HepG2 (cell line): Measurements from ENCODE around the gene LIN28A. TPM values are rescaled to one million over a fixed set of nuclear protein-coding genes. Genes with fewer than 3 reads are reported as not detected.

ENCODE experiments used
- ATAC-seq: fragments of 200-7000 bp; cut with Tn5 transposase; 3 replicates; pipeline ENCODE4 v1.9.1; 2020; ENCODE audit warnings: mild to moderate bottlenecking, moderate library complexity
- BruUV-seq: library from RNA; stranded (reverse); fragments of 400-500 nt; replicated peaks from 2 replicates; lab custom pipeline; 2021; lab: Mats Ljungman, UMichigan
- CTCF ChIA-PET: fragments of 300-600 bp; formaldehyde crosslinking; extraction: SDS; loops from one replicate; lab custom pipeline; 2021; ENCODE audit warnings: low total read pairs, inconsistent platforms, low intra/inter-chr PET ratio; lab: Yijun Ruan, JAX
- POLR2A ChIA-PET: fragments of 350-600 bp; sonication (Branson Sonifier 250); formaldehyde crosslinking; loops from one replicate; lab custom pipeline; 2020; ENCODE audit warnings: antibody characterized with exemption, inconsistent platforms; lab: Yijun Ruan, JAX
- DNase-seq: peaks from one replicate; pipeline ENCODE4 v3.0.0-alpha.2; 2015; ENCODE audit warnings: low spot score
- FAIRE-seq: peaks from 3 replicates; lab custom pipeline; 2011; peaks lifted over from hg19 to GRCh38; lab: Jason Lieb, UNC
- H2AFZ ChIP-seq: one replicate; pipeline ENCODE4 v1.6.1; 2011; ENCODE audit warnings: low read length, inconsistent platforms
- H3K27ac ChIP-seq: fragments of 300-600 bp; 3 replicates; pipeline ENCODE4 v1.8.0; 2011; ENCODE audit warnings: mixed run types, mild to moderate bottlenecking, mixed read lengths, low read length, inconsistent platforms; ENCODE audit not compliant: insufficient read depth; ENCODE audit errors: extremely low read length
- H3K27me3 ChIP-seq, 2 experiments: fragments of 200-600 bp in 1 of 2; 2 replicates in 1 of 2; 3 replicates in 1 of 2; pipeline versions ENCODE4 v1.6.0 to v1.8.0; 2011; ENCODE audit warnings: low read length in 2 of 2, mild to moderate bottlenecking in 2 of 2, moderate library complexity in 2 of 2, inconsistent platforms in 1 of 2; ENCODE audit not compliant: insufficient read depth in 2 of 2, control insufficient read depth in 1 of 2
- H3K36me3 ChIP-seq, 2 experiments: fragments of 200-600 bp in 1 of 2; replicated peaks in 1 of 2; 2 replicates in 1 of 2; 3 replicates in 1 of 2; pipeline versions ENCODE4 v1.5.1 to v1.8.0; 2011; ENCODE audit warnings: low read length in 2 of 2, inconsistent platforms in 1 of 2; ENCODE audit not compliant: insufficient read depth in 2 of 2, control insufficient read depth in 1 of 2
- H3K4me1 ChIP-seq: 2 replicates; pipeline ENCODE4 v1.5.1; 2012; ENCODE audit warnings: low read length, inconsistent platforms; ENCODE audit not compliant: insufficient read depth
- H3K4me2 ChIP-seq: 2 replicates; pipeline ENCODE4 v1.6.0; 2011; ENCODE audit warnings: low read depth, low read length, inconsistent platforms
- H3K4me3 ChIP-seq, 3 experiments: fragments of 200-600 bp in 1 of 3; sonication (generic), shearing (Covaris generic) in 1 of 3; replicated peaks in 1 of 3; 2 replicates each; pipeline ENCODE4 v1.5.1; 2011 to 2016; ENCODE audit warnings: low read length in 3 of 3, inconsistent platforms in 2 of 3, low read depth in 2 of 3, mild to moderate bottlenecking in 2 of 3, control low read depth in 1 of 3, mixed read lengths in 1 of 3; ENCODE audit not compliant: insufficient read depth in 1 of 3
- H3K79me2 ChIP-seq: one replicate; pipeline ENCODE4 v1.6.1; 2011; ENCODE audit warnings: low read length, inconsistent platforms; ENCODE audit not compliant: insufficient read depth
- H3K9ac ChIP-seq: 2 replicates; pipeline ENCODE4 v1.6.0; 2011; ENCODE audit warnings: mild to moderate bottlenecking, low read depth, low read length, inconsistent platforms; ENCODE audit not compliant: insufficient read depth
- H3K9me3 ChIP-seq: 2 replicates; pipeline ENCODE4 v1.5.1; 2012; ENCODE audit warnings: mild to moderate bottlenecking, low read length
- H4K20me1 ChIP-seq: 2 replicates; pipeline ENCODE4 v1.6.0; 2011; ENCODE audit warnings: inconsistent platforms, mild to moderate bottlenecking, low read length, moderate library complexity; ENCODE audit not compliant: insufficient read depth
- DBP ChIP-seq: sonication (generic); formaldehyde crosslinking; IDR thresholded peaks from 2 replicates; pipeline ENCODE4 v1.4.0; 2020; ENCODE audit warnings: missing genetic modification reagents; ENCODE audit errors: not compliant biosample characterization
- GABPB1 ChIP-seq: IDR thresholded peaks from 2 replicates; pipeline ENCODE4 v1.6.1; 2016; ENCODE audit warnings: mild to moderate bottlenecking, missing genetic modification reagents, moderate library complexity, missing compliant biosample characterization
- HNRNPLL ChIP-seq: fragments of 200-400 bp; formaldehyde crosslinking; IDR thresholded peaks from 2 replicates; pipeline ENCODE4 v1.6.1; 2017; ENCODE audit warnings: mild to moderate bottlenecking, low read depth, low read length; ENCODE audit not compliant: poor library complexity, severe bottlenecking
- KMT2A ChIP-seq: sonication (generic); formaldehyde crosslinking; IDR thresholded peaks from 2 replicates; pipeline ENCODE4 v1.4.0; 2020; ENCODE audit warnings: missing genetic modification reagents
- MLX ChIP-seq: IDR thresholded peaks from 2 replicates; pipeline ENCODE4 v1.6.1; 2016
- PHF21A ChIP-seq: sonication (generic); formaldehyde crosslinking; IDR thresholded peaks from 2 replicates; pipeline ENCODE4 v1.5.0; 2020; ENCODE audit warnings: mild to moderate bottlenecking, missing genetic modification reagents
- PRDM15 ChIP-seq: sonication (generic); formaldehyde crosslinking; IDR thresholded peaks from 2 replicates; pipeline ENCODE4 v1.4.0; 2020; ENCODE audit warnings: missing genetic modification reagents
- SIN3A ChIP-seq: IDR thresholded peaks from 2 replicates; pipeline ENCODE4 v1.6.1; 2011; ENCODE audit warnings: low read depth, mild to moderate bottlenecking, control low read depth, low read length, borderline replicate concordance
- ZBTB20 ChIP-seq: sonication (generic); formaldehyde crosslinking; IDR thresholded peaks from 2 replicates; pipeline ENCODE4 v1.8.1; 2023; ENCODE audit warnings: missing genetic modification reagents, low read depth, mild to moderate bottlenecking, borderline replicate concordance
- ZBTB3 ChIP-seq: sonication (generic); formaldehyde crosslinking; IDR thresholded peaks from 2 replicates; pipeline ENCODE4 v1.4.0; 2020; ENCODE audit warnings: low read depth, mild to moderate bottlenecking, moderate library complexity, missing genetic modification reagents, borderline replicate concordance
- ZNF274 ChIP-seq: sonication (generic); formaldehyde crosslinking; IDR thresholded peaks from 2 replicates; pipeline ENCODE4 v1.5.1; 2020; ENCODE audit warnings: mild to moderate bottlenecking, missing genetic modification reagents
- ZSCAN5A ChIP-seq: sonication (generic); formaldehyde crosslinking; IDR thresholded peaks from 2 replicates; pipeline ENCODE4 v1.8.0; 2022; ENCODE audit warnings: mild to moderate bottlenecking, missing genetic modification reagents, borderline replicate concordance
- WGBS: methylation state at CpG from one replicate; pipeline ENCODE4 v1.1.6; 2017; ENCODE audit warnings: low lambda C conversion rate; 5-methylcytosine and 5-hydroxymethylcytosine counted together
- in situ Hi-C: cut with HindIII; loops from 2 replicates; pipeline ENCODE4 v1.10.0; 2017; ENCODE audit warnings: low pct_unique_long_range_greater_than_20kb; ENCODE audit not compliant: extremely low pct_ligation_motif_present
- intact Hi-C: fragments of 100-400 bp; cut with micrococcal nuclease; formaldehyde crosslinking; loops from one replicate; pipeline ENCODE4 v1.10.0; 2022; ENCODE audit not compliant: unreplicated experiment
- polyA plus RNA-seq, 8 experiments: library from polyadenylated mRNA; depleted of rRNA in 3 of 8; stranded (reverse) in 7 of 8; unstranded in 1 of 8; fragments of >200 nt; fragmentation: Illumina TruSeq in 4 of 8; extraction: Trizol in 4 of 8; gene quantifications; 2 replicates each; pipeline versions ENCODE4 v1.2.1 to v1.2.3, GENCODE V29; 2011 to 2016; ENCODE audit warnings: low read depth in 4 of 8, missing spikeins in 1 of 8, mixed read lengths in 1 of 8; ENCODE audit not compliant: insufficient read depth in 1 of 8
- total RNA-seq, 5 experiments: library from RNA; depleted of rRNA; stranded (reverse); fragments of >200 nt; fragmentation: Illumina TruSeq; extraction: Trizol; gene quantifications; 2 replicates each; pipeline ENCODE4 v1.2.3, GENCODE V29; 2016; ENCODE audit warnings: low read depth in 1 of 5
- TF ChIP-seq, protein P1 (sequence below): sonication (generic); formaldehyde crosslinking; IDR thresholded peaks from 2 replicates; pipeline ENCODE4 v1.9.0; 2021; ENCODE audit warnings: missing genetic modification reagents, mild to moderate bottlenecking, borderline replicate concordance

LIN28A gene
- total and polyA plus RNA-seq, 2 of the 13 experiments (the other 11 are each of a cell fraction or from before 2014, with no cell fraction given) = not detected

- no peak for TF ChIP-seq ZSCAN5A (CRISPR knock-in tag)
- no peak for TF ChIP-seq KMT2A (CRISPR knock-in tag)
- TF ChIP-seq HNRNPLL = no peak
Observed at GRCh38 chr1:26404641-26405040, 6.0 kb upstream of the LIN28A start (continued).

GRCh38 chr1:26405281-26405915, 5.2 kb upstream of the LIN28A start:
- BruUV-seq = no TSS peak
- H3K27me3 ChIP-seq = peaks cover 0 to 3% of the 10 kb centered on the region in 2 experiments; a peak in 1 of 5 replicates
- no peaks in the 10 kb centered on the region for H4K20me1 ChIP-seq
- TF ChIP-seq GABPB1 (CRISPR knock-in tag) (no peak), ZBTB20 (CRISPR knock-in tag) (no peak), ZNF274 (CRISPR knock-in tag) (no peak), DBP (CRISPR knock-in tag) (no peak), SIN3A (no peak), MLX (no peak), ZBTB3 (CRISPR knock-in tag) (no peak), PRDM15 (CRISPR knock-in tag) (no peak), PHF21A (CRISPR knock-in tag) (no peak)
- TF ChIP-seq, protein P1, sequence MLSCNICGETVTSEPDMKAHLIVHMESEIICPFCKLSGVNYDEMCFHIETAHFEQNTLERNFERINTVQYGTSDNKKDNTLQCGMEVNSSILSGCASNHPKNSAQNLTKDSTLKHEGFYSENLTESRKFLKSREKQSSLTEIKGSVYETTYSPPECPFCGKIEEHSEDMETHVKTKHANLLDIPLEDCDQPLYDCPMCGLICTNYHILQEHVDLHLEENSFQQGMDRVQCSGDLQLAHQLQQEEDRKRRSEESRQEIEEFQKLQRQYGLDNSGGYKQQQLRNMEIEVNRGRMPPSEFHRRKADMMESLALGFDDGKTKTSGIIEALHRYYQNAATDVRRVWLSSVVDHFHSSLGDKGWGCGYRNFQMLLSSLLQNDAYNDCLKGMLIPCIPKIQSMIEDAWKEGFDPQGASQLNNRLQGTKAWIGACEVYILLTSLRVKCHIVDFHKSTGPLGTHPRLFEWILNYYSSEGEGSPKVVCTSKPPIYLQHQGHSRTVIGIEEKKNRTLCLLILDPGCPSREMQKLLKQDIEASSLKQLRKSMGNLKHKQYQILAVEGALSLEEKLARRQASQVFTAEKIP (CRISPR knock-in tag) = no peak
- CTCF ChIA-PET = no interaction called here
- no peaks in the 10 kb centered on the region for H3K9me3 ChIP-seq
- H3K4me1 ChIP-seq = peaks cover 21% of the 10 kb centered on the region
- no peaks in the 10 kb centered on the region for H3K36me3 ChIP-seq
- no peak overlapping the region for H3K4me3 ChIP-seq
- no peak for FAIRE-seq
- H3K9ac ChIP-seq = no peak overlapping the region
- no peak for ATAC-seq
- 22% methylated on average over 7 of the region's 7 CpGs for WGBS
- POLR2A ChIA-PET = interaction anchor here (1.4 kb wide), 1 partner anchor 27 kb away, joined by 3 read pairs; the partner anchor contains the start of gene DHDDS
- H3K79me2 ChIP-seq = no peaks in the 10 kb centered on the region
- H3K4me2 ChIP-seq = no peak overlapping the region
- H2AFZ ChIP-seq = no peak overlapping the region
- no peak overlapping the region for H3K27ac ChIP-seq
- intact Hi-C loops = no loop called here
- DNase-seq = no peak
- in situ Hi-C loops = no loop called here
